ENCODE results near the gene KASH5.
"Not testable (repeated sequence)": the region's sequence is repeated elsewhere in the genome, so short reads cannot be mapped to it uniquely, and the experiment has no call there.

KASH5 gene

DNA sequence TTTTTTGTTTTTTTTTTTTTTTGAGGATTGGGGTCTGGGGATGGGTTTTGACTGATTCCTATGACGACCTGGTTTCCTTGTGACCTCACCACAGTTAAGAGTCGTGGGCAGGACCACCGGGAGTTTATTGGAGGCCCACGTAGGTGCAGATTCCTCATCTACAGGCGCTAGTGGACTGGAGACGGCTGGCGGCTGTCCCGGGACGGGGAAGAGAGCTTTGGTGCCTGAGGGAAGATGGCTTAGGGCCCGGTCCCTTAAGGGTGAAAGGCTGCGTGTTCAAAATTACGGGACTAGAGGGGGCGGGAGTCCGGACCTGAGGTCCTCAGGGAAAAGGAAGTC, 25.2 kb upstream of the KASH5 start:
- Histone ChIP-seq H3K4me3 (ENCODE audit: insufficient read length, low read depth) (peak overlapping the region; percentile 89), H3K9me3 (ENCODE audit: insufficient read depth, low read length) (0 out of 2 replicates have a peak, but pooled peaks cover 4% of the 10 kb centered on the region), H3K9ac (ENCODE audit: insufficient read length, low read depth) (peak overlapping the region; percentile 43), H3K27me3 (ENCODE audit: insufficient read depth, insufficient read length) (no peaks in the 10 kb centered on the region), H3K4me1 (ENCODE audit: insufficient read depth, insufficient read length) (peaks cover 4% of the 10 kb centered on the region), H3K36me3 (ENCODE audit: insufficient read depth, insufficient read length, low read length) (peaks cover 16% of the 10 kb centered on the region)
- DNase-seq (ENCODE audit: low read depth, low spot score) = no peak
- TF ChIP-seq YY1 (IDR thresholded peaks at IDR 0.05; ENCODE audit: insufficient read depth, insufficient read length) (no peak), ZNF274 (IDR thresholded peaks at IDR 0.05; ENCODE audit: low read depth, low read length) (no peak), SUZ12 (IDR thresholded peaks at IDR 0.05; ENCODE audit: extremely low read depth, insufficient read depth, insufficient read length) (no peak)

DNA sequence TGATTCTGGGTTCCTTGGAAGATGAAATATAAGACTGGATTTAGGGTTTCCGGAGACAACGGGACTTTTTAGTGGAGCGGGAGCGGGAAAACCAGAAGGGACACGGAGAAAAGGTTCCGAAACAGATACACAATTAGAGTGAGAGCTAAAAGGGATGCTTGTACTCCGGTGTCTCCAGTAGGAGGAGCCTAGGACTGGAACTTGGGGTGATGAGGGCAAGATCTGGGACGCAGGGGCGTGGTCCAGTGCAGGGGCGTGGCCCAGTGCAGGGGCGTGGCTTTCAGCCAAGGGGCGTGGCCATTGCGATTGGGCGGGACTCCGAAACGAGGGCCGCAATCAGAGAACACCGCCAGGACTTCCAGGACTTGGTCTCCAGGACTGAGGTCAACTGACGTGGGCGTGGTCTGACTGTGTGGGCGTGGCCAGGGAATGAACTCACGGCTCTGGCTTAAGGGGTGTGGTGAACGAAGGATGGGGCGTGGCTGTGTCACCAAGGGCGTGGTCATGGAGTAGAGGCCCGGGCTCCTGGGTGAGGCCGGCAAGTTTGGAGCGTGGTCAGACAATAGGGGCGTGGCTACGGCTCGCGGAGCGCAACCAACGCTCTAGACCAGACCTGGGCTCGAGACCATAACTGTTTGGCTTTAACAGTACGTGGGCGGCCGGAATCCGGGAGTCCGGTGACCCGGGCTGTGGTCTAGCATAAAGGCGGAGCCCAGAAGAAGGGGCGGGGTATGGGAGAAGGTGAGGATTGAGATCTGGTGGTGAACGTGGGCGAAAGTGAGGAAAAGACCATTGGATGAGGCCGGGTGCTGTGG, 24.6 kb upstream of the KASH5 start, which contains the start of gene DKKL1:
DKKL1 (plus strand) TSS at position 610 of the 815 bp plus-strand sequence; CDS start at position 732, 122 bp downstream.
- TF ChIP-seq ZNF274 (IDR thresholded peaks at IDR 0.05; ENCODE audit: low read depth, low read length) (no peak), YY1 (IDR thresholded peaks at IDR 0.05; ENCODE audit: insufficient read depth, insufficient read length) (no peak), SUZ12 (IDR thresholded peaks at IDR 0.05; ENCODE audit: extremely low read depth, insufficient read depth, insufficient read length) (no peak)
- Histone ChIP-seq H3K4me1 (ENCODE audit: insufficient read depth, insufficient read length) (peaks cover 4% of the 10 kb centered on the region), H3K27me3 (ENCODE audit: insufficient read depth, insufficient read length) (no peaks in the 10 kb centered on the region), H3K9ac (ENCODE audit: insufficient read length, low read depth) (peak within 1 kb of the TSS; percentile 50), H3K36me3 (ENCODE audit: insufficient read depth, insufficient read length, low read length) (peaks cover 11% of the 10 kb centered on the region), H3K9me3 (ENCODE audit: insufficient read depth, low read length) (peaks cover 10% of the 10 kb centered on the region), H3K4me3 (ENCODE audit: insufficient read length, low read depth) (peak within 1 kb of the TSS; percentile 89)
- peak; percentile 94 for DNase-seq (ENCODE audit: low read depth, low spot score)

DNA sequence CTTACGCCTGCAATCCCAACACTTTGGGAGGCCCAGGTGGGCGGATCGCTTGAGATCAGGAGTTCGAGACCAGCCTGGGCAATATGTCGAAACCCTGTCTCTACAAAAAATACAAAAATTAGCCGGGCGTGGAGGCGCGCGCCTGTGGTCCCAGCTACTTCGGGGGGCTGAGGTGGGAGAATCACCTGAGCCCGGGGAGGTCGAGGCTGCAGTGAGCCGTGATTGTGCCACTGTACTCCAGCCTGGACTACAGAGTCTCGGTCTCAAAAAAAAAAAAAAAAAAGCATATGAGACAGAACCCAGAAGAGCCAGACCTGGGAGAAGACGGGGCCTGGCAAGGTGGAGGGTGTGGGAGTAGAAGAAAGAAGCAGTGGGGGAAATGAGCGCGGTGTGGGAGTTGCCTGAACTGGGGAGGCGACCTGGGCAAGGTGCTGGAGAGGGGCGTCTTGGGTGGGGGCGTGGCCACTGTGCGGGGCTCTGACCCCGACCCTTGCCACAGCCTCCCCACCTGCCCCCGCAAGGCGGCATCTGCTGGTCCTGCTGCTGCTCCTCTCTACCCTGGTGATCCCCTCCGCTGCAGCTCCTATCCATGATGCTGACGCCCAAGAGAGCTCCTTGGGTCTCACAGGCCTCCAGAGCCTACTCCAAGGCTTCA, 23.8 kb upstream of the KASH5 start:
- Histone ChIP-seq H3K36me3 (ENCODE audit: insufficient read depth, insufficient read length, low read length) (peaks cover 5% of the 10 kb centered on the region), H3K27me3 (ENCODE audit: insufficient read depth, insufficient read length) (no peaks in the 10 kb centered on the region), H3K4me3 (ENCODE audit: insufficient read length, low read depth) (peak overlapping the region; percentile 21), H3K4me1 (ENCODE audit: insufficient read depth, insufficient read length) (peaks cover 4% of the 10 kb centered on the region), H3K9ac (ENCODE audit: insufficient read length, low read depth) (peak overlapping the region; percentile 50), H3K9me3 (ENCODE audit: insufficient read depth, low read length) (peaks cover 17% of the 10 kb centered on the region)
- no peak for TF ChIP-seq ZNF274 (IDR thresholded peaks at IDR 0.05; ENCODE audit: low read depth, low read length)
- TF ChIP-seq YY1 (IDR thresholded peaks at IDR 0.05; ENCODE audit: insufficient read depth, insufficient read length) = no peak
- TF ChIP-seq SUZ12 (IDR thresholded peaks at IDR 0.05; ENCODE audit: extremely low read depth, insufficient read depth, insufficient read length) = no peak
- DNase-seq (ENCODE audit: low read depth, low spot score) = no peak

DNA sequence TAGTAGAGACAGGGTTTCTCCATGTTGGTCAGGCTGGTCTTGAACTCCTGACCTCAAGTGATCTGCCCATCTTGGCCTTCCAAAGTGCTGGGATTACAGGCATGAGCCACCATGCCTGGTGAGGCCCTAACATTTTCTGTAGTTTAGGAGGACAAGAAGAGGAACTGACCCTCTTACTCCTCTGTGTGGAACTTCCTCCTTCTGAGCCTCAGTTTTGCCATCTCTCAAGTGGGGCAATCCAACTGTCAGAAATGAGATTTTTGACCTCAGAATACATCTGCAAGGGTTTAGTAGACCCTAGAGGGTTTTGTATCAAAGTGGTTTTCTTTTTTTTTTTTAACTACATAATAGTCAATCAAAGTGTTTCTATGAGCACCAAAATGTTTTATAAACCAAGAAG, 21.9 kb upstream of the KASH5 start:
- peaks cover 30% of the 10 kb centered on the region for H3K9me3 ChIP-seq (ENCODE audit: insufficient read depth, low read length)
- no peak overlapping the region for H3K9ac ChIP-seq (ENCODE audit: insufficient read length, low read depth)
- TF ChIP-seq SUZ12 (IDR thresholded peaks at IDR 0.05; ENCODE audit: extremely low read depth, insufficient read depth, insufficient read length) = no peak
- no peak for DNase-seq (ENCODE audit: low read depth, low spot score)
- no peaks in the 10 kb centered on the region for H3K36me3 ChIP-seq (ENCODE audit: insufficient read depth, insufficient read length, low read length)
- no peak overlapping the region for H3K4me3 ChIP-seq (ENCODE audit: insufficient read length, low read depth)
- peaks cover 4% of the 10 kb centered on the region for H3K4me1 ChIP-seq (ENCODE audit: insufficient read depth, insufficient read length)
- no peaks in the 10 kb centered on the region for H3K27me3 ChIP-seq (ENCODE audit: insufficient read depth, insufficient read length)

DNA sequence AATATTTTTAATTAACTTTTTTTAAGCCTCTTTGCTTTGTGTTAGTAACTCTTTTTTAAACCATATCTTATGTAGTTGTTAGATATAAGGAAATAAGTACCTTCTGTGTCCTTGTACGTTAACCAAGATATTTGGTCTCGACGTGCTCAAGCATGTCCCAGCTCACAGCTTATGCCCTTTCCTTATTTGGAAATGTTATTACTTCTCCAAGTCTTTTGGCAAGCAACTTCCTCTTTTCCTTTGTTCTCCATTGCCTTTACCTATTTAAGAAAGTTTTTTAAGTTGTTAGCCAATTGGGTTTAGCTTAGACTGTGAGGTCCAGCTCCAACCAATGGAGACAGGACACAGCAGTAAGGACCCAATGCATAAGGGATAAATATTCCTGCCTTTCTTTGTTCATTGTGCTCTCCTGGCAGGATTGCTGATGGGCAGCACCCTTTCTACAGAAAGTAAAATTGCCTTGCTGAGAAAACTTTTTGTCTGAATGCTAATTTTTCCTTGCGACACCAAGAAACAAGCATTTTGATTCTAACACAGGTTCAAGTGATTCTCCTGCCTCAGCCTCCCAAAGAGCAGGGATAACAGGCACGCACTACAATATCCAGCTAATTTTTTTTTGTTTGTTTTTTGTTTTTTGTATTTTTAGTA, 19.2 kb upstream of the KASH5 start:
- Histone ChIP-seq H3K36me3 (ENCODE audit: insufficient read depth, insufficient read length, low read length) (no peaks in the 10 kb centered on the region), H3K9ac (ENCODE audit: insufficient read length, low read depth) (no peak overlapping the region), H3K4me1 (ENCODE audit: insufficient read depth, insufficient read length) (peaks cover 4% of the 10 kb centered on the region), H3K9me3 (ENCODE audit: insufficient read depth, low read length) (peaks cover 30% of the 10 kb centered on the region), H3K4me3 (ENCODE audit: insufficient read length, low read depth) (no peak overlapping the region), H3K27me3 (ENCODE audit: insufficient read depth, insufficient read length) (no peaks in the 10 kb centered on the region)
- no peak for DNase-seq (ENCODE audit: low read depth, low spot score)
- TF ChIP-seq ZNF274 (IDR thresholded peaks at IDR 0.05; ENCODE audit: low read depth, low read length) = no peak

DNA sequence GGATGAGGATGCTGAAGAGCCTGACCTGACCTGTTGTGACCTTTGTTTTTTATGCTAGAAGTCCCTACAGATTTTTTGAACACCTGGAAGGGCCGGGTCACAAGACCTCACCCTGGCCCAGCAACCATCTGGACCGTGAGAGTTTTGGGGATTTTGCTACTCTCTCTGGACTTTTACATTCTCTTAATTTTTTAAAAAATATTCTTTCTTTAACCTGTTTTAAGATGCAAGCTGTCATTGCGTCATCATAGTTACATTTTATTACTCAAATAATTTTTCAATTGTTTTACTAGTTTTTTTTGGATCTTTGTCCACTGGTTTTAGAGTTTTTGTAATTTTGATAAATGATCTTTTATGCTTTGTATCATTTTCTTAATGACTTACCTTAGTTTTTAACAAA, 16.9 kb upstream of the KASH5 start:
- H3K36me3 ChIP-seq (ENCODE audit: insufficient read depth, insufficient read length, low read length) = no peaks in the 10 kb centered on the region
- no peak for DNase-seq (ENCODE audit: low read depth, low spot score)
- no peak overlapping the region for H3K9ac ChIP-seq (ENCODE audit: insufficient read length, low read depth)
- no peaks in the 10 kb centered on the region for H3K4me1 ChIP-seq (ENCODE audit: insufficient read depth, insufficient read length)
- H3K27me3 ChIP-seq (ENCODE audit: insufficient read depth, insufficient read length) = no peaks in the 10 kb centered on the region
- no peak overlapping the region for H3K4me3 ChIP-seq (ENCODE audit: insufficient read length, low read depth)
- H3K9me3 ChIP-seq (ENCODE audit: insufficient read depth, low read length) = peaks cover 30% of the 10 kb centered on the region
- TF ChIP-seq SUZ12 (IDR thresholded peaks at IDR 0.05; ENCODE audit: extremely low read depth, insufficient read depth, insufficient read length) (no peak), YY1 (IDR thresholded peaks at IDR 0.05; ENCODE audit: insufficient read depth, insufficient read length) (no peak), ZNF274 (IDR thresholded peaks at IDR 0.05; ENCODE audit: low read depth, low read length) (no peak)

DNA sequence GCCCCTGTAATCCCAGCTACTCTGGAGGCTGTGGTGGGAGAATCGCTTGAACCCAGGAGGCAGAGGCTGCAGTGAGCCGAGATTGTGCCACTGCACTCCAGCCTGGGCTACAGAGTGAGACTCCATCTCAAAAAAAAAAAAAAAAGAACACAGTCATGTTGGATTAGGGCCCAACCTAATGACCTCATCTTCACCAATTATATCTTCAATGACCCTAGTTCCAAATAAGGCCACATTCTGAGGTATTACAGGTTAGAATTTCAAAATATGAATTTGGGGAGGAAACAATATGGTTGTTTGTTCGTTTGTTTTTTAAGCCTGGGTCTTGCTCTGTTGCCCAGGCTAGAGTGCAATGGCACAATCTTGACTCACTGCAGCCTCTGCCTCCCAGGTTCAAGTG, 14.9 kb upstream of the KASH5 start:
- not testable (repeated sequence) for H3K36me3 ChIP-seq (ENCODE audit: insufficient read depth, insufficient read length, low read length); H3K27me3 ChIP-seq (ENCODE audit: insufficient read depth, insufficient read length); H3K4me1 ChIP-seq (ENCODE audit: insufficient read depth, insufficient read length); DNase-seq (ENCODE audit: low read depth, low spot score); H3K4me3 ChIP-seq (ENCODE audit: insufficient read length, low read depth); H3K9ac ChIP-seq (ENCODE audit: insufficient read length, low read depth)
- H3K9me3 ChIP-seq (ENCODE audit: insufficient read depth, low read length) = peaks cover 24% of the 10 kb centered on the region

Measured in NT2/D1 (cell line).